Tibial nerve (tissue), 4 donors: ENCODE results near the gene KEL. TPM values are rescaled to one million over a fixed set of nuclear protein-coding genes. Genes with fewer than 3 reads are reported as not detected.

Experiments used
- DNase-seq, 2 donors: peaks; one replicate each; pipeline ENCODE4 v3.0.0-alpha.2; 2019; ENCODE audit warnings: low spot score in 2 of 2
- H3K27ac ChIP-seq, 4 donors: fragments of 200-600 bp; sonication (generic) in 3 of 4; one replicate each; pipeline ENCODE4 v1.5.1; 2017 to 2019; ENCODE audit warnings: mild to moderate bottlenecking in 1 of 4
- H3K27me3 ChIP-seq, 2 donors: fragments of 200-600 bp; sonication (generic) in 1 of 2; one replicate each; pipeline versions ENCODE4 v1.5.1 to v1.6.0; 2017 to 2019
- H3K36me3 ChIP-seq, 3 donors: fragments of 200-600 bp; sonication (generic); one replicate each; pipeline ENCODE4 v1.5.1; 2018 to 2019
- H3K4me1 ChIP-seq, 4 donors: fragments of 200-600 bp; sonication (generic) in 3 of 4; one replicate each; pipeline ENCODE4 v1.5.1; 2017 to 2019
- H3K4me3 ChIP-seq, 4 donors: fragments of 200-600 bp; sonication (generic) in 3 of 4; one replicate each; pipeline ENCODE4 v1.5.1; 2017 to 2019; ENCODE audit warnings: mild to moderate bottlenecking in 1 of 4, moderate library complexity in 1 of 4
- H3K9me3 ChIP-seq, 4 donors: fragments of 200-600 bp; sonication (generic) in 3 of 4; one replicate each; pipeline ENCODE4 v1.5.1; 2017 to 2019
- CTCF ChIP-seq, 5 experiments: fragments of 200-600 bp in 3 of 5; fragments of 450-650 bp in 2 of 5; sonication (generic) in 3 of 5; IDR thresholded peaks; one replicate each; pipeline ENCODE4 v1.5.1; 2016 to 2019; ENCODE audit warnings: antibody characterized with exemption in 5 of 5, mild to moderate bottlenecking in 3 of 5, moderate library complexity in 2 of 5
- EP300 ChIP-seq, 2 donors: sonication (generic); formaldehyde crosslinking; IDR thresholded peaks; one replicate each; pipeline ENCODE4 v1.6.1; 2017; ENCODE audit warnings: antibody characterized with exemption in 2 of 2, mild to moderate bottlenecking in 1 of 2
- POLR2A ChIP-seq, 2 donors: fragments of 450-650 bp; IDR thresholded peaks; one replicate each; pipeline ENCODE4 v1.6.1; 2017; ENCODE audit warnings: antibody characterized with exemption in 2 of 2, mild to moderate bottlenecking in 2 of 2, moderate library complexity in 2 of 2
- WGBS, 2 donors: methylation state at CpG; one replicate each; pipeline ENCODE4 v1.1.5; 2018; 5-methylcytosine and 5-hydroxymethylcytosine counted together
- total RNA-seq, 4 donors: library from RNA; depleted of rRNA; stranded (reverse); fragments of >200 nt; gene quantifications; one replicate each; pipeline ENCODE4 v1.1.0, GENCODE V29; 2016

KEL gene
- total RNA-seq, 4 donors from 2014 or later = 0.59 to 0.87 (median 0.61) TPM

- H3K9me3 ChIP-seq = no peaks in the 10 kb centered on the region
- H3K27ac ChIP-seq = no peak overlapping the region
- WGBS, 2 donors = 91 to 97% methylated on average over 6 of the region's 6 CpGs
- H3K4me3 ChIP-seq = no peak overlapping the region
- H3K27me3 ChIP-seq = no peaks in the 10 kb centered on the region
- DNase-seq = no peak
- no peaks in the 10 kb centered on the region for H3K4me1 ChIP-seq
- no peak for TF ChIP-seq POLR2A (IDR thresholded peaks at IDR 0.05)
- TF ChIP-seq CTCF (IDR thresholded peaks at IDR 0.05) = no peak
- no peak for TF ChIP-seq EP300 (IDR thresholded peaks at IDR 0.05)
- H3K36me3 ChIP-seq = no peaks in the 10 kb centered on the region
These were observed 19.4 kb downstream of the KEL start for GRCh38 chr7:142942746-142943145.

GRCh38 chr7:142941541-142941940, 20.6 kb downstream of the KEL start:
- Histone ChIP-seq H3K4me1 (no peaks in the 10 kb centered on the region), H3K36me3 (no peaks in the 10 kb centered on the region), H3K9me3 (no peaks in the 10 kb centered on the region), H3K4me3 (no peak overlapping the region), H3K27me3 (no peaks in the 10 kb centered on the region), H3K27ac (no peak overlapping the region)
- 93 to 94% methylated on average over 7 of the region's 7 CpGs for WGBS, 2 donors
- TF ChIP-seq EP300 (IDR thresholded peaks at IDR 0.05) = no peak
- no peak for TF ChIP-seq CTCF (IDR thresholded peaks at IDR 0.05)
- no peak for TF ChIP-seq POLR2A (IDR thresholded peaks at IDR 0.05)
- DNase-seq = no peak

GRCh38 chr7:142940966-142941535, 21.1 kb downstream of the KEL start:
- Histone ChIP-seq H3K4me1 (no peaks in the 10 kb centered on the region), H3K9me3 (no peaks in the 10 kb centered on the region), H3K36me3 (no peaks in the 10 kb centered on the region), H3K27ac (no peak overlapping the region), H3K27me3 (no peaks in the 10 kb centered on the region), H3K4me3 (no peak overlapping the region)
- no peak for DNase-seq
- WGBS, 2 donors = 57 to 59% methylated on average over 10 of the region's 10 CpGs
- TF ChIP-seq EP300 (IDR thresholded peaks at IDR 0.05) (no peak), CTCF (IDR thresholded peaks at IDR 0.05) (no peak), POLR2A (IDR thresholded peaks at IDR 0.05) (no peak)

DNA sequence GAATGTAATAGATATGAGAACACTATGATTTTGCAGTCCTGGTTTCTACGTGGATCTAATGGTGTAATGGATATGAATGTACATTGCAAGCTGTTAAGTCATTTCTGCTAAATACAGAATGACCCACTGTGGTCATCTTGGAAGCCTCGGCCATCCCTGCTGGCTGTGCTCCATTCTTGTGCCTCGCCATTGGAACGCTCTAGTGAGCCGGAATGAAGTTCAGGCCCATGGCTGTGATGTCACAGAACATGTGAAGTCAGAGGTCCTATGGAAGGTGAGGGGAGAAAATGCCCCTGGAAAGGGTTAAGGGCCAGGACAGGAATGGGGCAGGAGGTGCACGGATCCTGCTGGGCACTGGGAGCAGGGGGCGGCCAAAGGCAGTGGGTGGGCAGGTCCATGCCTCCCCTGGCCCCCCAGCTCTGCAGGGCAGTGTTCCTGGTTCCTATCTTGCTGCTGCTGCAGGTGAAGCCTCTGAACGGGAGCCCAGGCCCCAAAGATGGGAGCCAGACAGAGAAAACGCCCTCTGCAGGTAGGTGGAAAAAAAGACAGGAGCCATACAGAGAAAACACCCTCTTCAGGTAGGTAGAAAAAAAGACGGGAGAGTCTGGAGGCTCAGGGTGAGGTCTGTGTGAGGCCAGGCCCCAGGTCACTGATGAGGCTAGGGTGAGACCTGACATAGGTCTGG, 22.8 kb downstream of the KEL start, which contains the start of gene LLCFC1:
TSS of gene LLCFC1 (plus strand) at position 259 of the 685 bp plus-strand sequence. CDS start at position 397, 138 bp downstream.
- Histone ChIP-seq H3K27ac (no peak within 1 kb of the TSS), H3K4me1 (no peaks in the 10 kb centered on the region), H3K36me3 (no peaks in the 10 kb centered on the region), H3K9me3 (no peaks in the 10 kb centered on the region), H3K4me3 (no peak within 1 kb of the TSS), H3K27me3 (no peaks in the 10 kb centered on the region)
- DNase-seq = no peak
- TF ChIP-seq CTCF (IDR thresholded peaks at IDR 0.05) (no peak), EP300 (IDR thresholded peaks at IDR 0.05) (no peak), POLR2A (IDR thresholded peaks at IDR 0.05) (no peak)
- 66 to 74% methylated on average over 10 of the region's 10 CpGs for WGBS, 2 donors

DNA sequence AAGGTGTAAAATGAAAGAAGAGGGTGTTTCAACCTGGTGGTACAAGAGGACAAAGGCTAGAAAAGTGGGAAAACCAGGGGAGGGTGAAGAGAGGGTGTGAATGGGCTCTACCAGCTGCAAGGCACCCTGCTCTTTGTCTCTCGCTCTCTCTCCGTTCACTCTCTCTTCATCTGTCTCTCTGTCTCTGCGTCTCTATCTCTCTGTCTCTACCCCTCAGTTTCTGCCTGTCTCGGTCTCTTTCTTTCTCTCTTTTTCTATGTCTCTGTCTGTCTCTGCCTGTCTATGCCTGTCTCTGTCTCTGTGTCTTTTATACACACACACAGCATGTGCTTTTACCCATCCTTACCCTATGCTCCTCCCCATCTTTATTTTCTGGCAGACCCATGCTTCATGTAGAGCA, 23.6 kb downstream of the KEL start:
- no peak overlapping the region for H3K4me3 ChIP-seq
- TF ChIP-seq EP300 (IDR thresholded peaks at IDR 0.05) (no peak), POLR2A (IDR thresholded peaks at IDR 0.05) (no peak), CTCF (IDR thresholded peaks at IDR 0.05) (no peak)
- H3K4me1 ChIP-seq = no peaks in the 10 kb centered on the region
- H3K36me3 ChIP-seq = no peaks in the 10 kb centered on the region
- H3K27ac ChIP-seq = no peak overlapping the region
- 82 to 91% methylated on average over 4 of the region's 4 CpGs for WGBS, 2 donors
- no peaks in the 10 kb centered on the region for H3K9me3 ChIP-seq
- H3K27me3 ChIP-seq = no peaks in the 10 kb centered on the region
- no peak for DNase-seq
